DMS79 treated with DMSO at 0.1 percent for 48 hours (cell line): ENCODE results near the gene SLC35B2.
A peak's percentile ranks its signal among the peaks of the same experiment; 100 is the strongest.

Experiments used
- DNase-seq: peaks from one replicate; lab custom pipeline; 2025; lab: John Stamatoyannopoulos, UW

SLC35B2 gene

DNA sequence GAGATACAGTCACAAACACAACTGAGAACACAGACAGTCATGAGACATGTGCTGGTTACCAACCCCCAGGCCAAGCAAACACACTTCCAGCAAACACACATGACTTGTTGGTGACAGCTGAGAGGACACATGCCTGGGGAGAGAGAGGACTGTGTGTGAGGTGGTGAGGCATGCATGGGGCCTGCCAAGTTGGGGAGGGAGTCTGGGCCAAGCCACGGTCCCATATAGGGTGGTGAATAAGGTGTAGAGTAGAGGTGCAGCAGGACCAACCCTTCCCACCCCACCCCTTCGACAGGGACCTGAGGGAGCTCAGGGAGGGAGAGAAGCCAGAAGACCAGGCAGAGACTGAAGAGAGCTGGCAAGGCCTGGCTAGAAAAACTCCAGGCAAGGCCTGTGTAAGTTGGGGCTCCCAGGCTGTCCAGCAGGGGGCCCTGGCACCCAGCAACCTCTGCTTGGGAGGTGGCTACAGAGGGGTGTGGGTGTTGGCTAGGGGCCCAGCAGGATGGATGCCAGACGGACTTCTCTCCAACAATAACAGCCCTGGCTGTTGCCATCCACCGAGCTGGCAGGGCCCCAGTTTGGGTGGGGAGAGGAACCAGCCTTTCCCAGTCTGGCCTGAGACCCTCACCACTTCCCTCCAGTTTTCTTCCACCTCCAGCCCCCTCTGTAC, 35.9 kb downstream of the SLC35B2 start:
- peak; percentile 53 for DNase-seq

GRCh38 chr6:44220913-44221290, 36.4 kb downstream of the SLC35B2 start:
- DNase-seq: no peak

DNA sequence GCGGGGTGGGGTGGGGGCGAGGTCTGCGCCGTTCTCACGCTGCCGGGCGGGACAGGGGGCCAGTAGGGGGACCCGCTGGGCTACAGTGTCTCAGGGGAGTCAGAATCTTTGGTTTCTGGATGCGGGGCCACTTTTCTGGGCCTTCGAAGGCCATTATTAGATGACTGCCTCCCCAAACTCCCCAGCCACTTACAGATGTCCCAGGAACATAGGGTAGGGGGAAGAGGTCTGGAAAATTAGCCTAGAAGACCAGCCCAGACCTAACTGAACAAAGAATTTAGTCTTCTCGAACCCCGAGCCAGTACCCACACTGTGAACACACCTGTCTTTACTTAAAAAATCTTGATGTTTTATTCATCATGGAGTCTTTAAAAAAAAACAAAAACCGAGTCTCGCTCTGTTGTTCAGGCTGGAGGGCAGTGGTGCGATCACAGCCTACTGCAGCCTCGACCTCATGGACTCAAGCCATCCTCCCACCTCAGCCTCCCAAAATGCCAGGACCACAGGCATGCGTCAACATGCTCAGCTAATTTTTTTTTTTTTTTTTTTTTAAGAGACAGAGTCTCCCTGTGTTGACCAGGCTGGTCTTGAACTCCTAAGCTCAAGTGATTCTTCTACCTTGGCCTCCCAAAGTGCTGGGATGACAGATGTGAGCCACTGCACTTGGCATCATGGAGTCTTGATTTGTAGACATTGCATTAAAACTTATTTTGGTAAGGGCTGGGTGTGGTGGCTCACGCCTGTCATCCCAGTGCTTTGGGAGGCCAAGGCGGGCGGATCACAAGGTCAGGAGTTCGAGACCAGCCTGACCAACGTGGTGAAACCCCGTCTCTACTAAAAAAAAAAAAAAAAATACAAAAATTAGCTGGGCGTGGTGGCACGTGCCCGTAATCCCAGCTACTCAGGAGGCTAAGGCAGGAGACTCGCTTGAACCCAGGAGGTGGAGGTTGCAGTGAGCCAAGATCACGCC, 37.2 kb downstream of the SLC35B2 start:
- no peak for DNase-seq

- peak; percentile 65 for DNase-seq
Observed at GRCh38 chr6:44219053-44219814, 38.1 kb downstream of the SLC35B2 start.

- no peak for DNase-seq
Observed at GRCh38 chr6:44217332-44218143, 39.8 kb downstream of the SLC35B2 start.

DNA sequence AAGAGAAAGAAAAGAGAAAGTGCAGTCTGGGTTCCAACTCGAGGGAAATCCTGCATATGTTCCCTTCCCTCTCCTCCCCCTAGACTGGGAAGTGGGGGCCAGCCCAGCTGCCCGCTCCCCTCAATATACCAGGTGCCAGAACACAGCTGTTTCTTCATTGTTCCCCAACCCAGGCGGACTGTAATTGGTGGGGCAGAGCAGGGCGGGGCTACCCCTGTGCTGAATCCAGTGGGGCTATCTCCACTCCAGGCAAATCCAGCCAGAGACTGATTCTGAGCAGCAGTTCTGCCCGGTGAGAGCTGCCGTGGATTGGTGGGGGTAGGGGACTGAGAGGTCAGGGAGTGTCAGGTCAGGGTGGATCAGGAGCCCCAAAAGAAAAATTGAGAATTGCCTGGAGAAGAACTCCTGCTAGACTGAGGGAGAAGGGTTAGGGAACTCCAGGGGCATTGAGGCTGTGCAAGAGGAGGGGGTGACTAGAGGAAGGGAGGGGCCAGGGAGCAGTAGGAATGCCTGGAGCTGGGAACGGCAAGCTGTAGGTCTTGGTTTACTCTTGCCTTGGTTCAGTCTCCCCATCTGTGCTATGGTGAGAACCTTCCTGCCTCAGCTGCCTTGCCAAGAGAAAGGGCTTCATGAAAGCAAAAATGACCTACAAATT, 40.5 kb downstream of the SLC35B2 start, which contains the start of gene MYMX:
Gene MYMX, plus strand, starts transcription at position 250 of the 655 bp plus-strand sequence. CDS start 546 bp downstream, outside the sequence.
- no peak for DNase-seq

DNA sequence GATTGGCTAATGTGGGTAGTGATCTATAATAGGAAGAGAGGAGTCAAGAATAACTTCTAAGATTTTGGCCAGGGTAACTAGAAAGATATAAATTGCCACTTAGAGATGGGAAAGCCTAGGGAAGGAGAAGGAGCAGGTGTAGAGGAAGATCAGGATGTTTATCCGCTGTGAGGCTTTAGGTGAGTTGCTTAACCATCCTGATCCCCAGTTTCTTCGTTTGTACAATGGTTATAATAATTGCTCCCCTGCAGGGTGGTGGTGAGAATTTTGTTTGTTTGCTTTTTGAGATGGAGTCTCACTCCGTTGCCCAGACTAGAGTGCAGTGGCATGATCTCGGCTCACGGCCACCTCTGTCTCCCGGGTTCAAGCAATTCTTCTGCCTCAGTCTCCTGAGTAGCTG, 43.0 kb downstream of the SLC35B2 start:
- no peak for DNase-seq

- DNase-seq: no peak
Observed at GRCh38 chr6:44211284-44211683, 46.0 kb downstream of the SLC35B2 start.

DNA sequence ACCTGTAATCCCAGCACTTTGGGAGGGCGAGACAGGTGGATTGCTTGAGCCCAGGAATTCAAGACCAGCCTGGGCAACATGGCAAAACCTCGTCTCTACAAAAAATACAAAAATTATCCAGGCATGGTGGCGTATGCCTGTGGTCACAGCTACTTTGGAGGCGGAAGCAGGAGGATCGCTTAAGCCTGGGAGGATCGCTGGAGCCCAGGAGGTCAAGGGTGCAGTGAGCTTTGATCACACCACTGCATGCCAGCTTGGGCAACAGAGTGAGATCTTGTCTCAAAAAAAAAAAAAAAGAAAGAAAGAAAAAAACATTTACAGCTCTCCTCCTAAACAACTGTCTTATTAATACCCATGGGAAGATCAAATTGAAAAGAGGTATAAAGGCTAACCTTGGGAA, 49.4 kb downstream of the SLC35B2 start:
- DNase-seq: no peak
